Femur (tissue), 1 donor: ENCODE data around the gene CBX8.

Experiments used
- DNase-seq: peaks from one replicate; pipeline ENCODE4 v3.0.0-alpha.2; 2017

Gene CBX8

GRCh38 chr17:79748295-79749099 lies 48.4 kb downstream of the CBX8 start:
- DNase-seq = no peak

GRCh38 chr17:79747508-79748294 lies 49.2 kb downstream of the CBX8 start:
- no peak for DNase-seq

GRCh38 chr17:79746889-79747507 lies 49.9 kb downstream of the CBX8 start:
- no peak for DNase-seq

GRCh38 chr17:79745641-79746105 lies 51.2 kb downstream of the CBX8 start:
- no peak for DNase-seq

- no peak for DNase-seq
Measured at GRCh38 chr17:79743614-79744013, 53.3 kb downstream of the CBX8 start.

GRCh38 chr17:79742951-79743476 lies 53.9 kb downstream of the CBX8 start:
- no peak for DNase-seq

GRCh38 chr17:79742589-79742918 lies 54.3 kb downstream of the CBX8 start:
- no peak for DNase-seq
